C4-2B (cell line): Measurements from ENCODE around the gene DUSP6.

Source experiments
- H3K27ac ChIP-seq: fragments of 450-650 bp; 2 replicates; pipeline ENCODE4 v1.5.1; 2017
- CTCF ChIP-seq: fragments of 450-650 bp; conservative IDR thresholded peaks from 2 replicates; pipeline ENCODE4 v1.5.1; 2017; ENCODE audit warnings: mild to moderate bottlenecking
- ZFX ChIP-seq: fragments of 450-650 bp; IDR thresholded peaks from 2 replicates; pipeline ENCODE4 v1.6.1; 2017

The DUSP6 gene

GRCh38 chr12:89350260-89350629 lies 2.1 kb downstream of the DUSP6 start:
- TF ChIP-seq ZFX (no peak), CTCF (no peak)
- no peak overlapping the region for H3K27ac ChIP-seq

- no peak overlapping the region for H3K27ac ChIP-seq
Observed at GRCh38 chr12:89349814-89350213, 2.5 kb downstream of the DUSP6 start.

GRCh38 chr12:89348894-89349699 lies 3.2 kb downstream of the DUSP6 start:
- no peak for TF ChIP-seq CTCF
- no peak for TF ChIP-seq ZFX

More at GRCh38 chr12:89349814-89350213, 2.5 kb downstream of the DUSP6 start:
- TF ChIP-seq CTCF (no peak), ZFX (no peak)

GRCh38 chr12:89347325-89347829 lies 4.9 kb downstream of the DUSP6 start:
- TF ChIP-seq ZFX (no peak), CTCF (no peak)
- no peak overlapping the region for H3K27ac ChIP-seq

More at GRCh38 chr12:89348894-89349699, 3.2 kb downstream of the DUSP6 start:
- no peak overlapping the region for H3K27ac ChIP-seq

- H3K27ac ChIP-seq = no peak overlapping the region
- no peak for TF ChIP-seq ZFX
- no peak for TF ChIP-seq CTCF
Observed at GRCh38 chr12:89346741-89347324, 5.5 kb downstream of the DUSP6 start.

- H3K27ac ChIP-seq = no peak overlapping the region
- TF ChIP-seq CTCF (no peak), ZFX (no peak)
Observed at GRCh38 chr12:89345830-89346740, 6.2 kb downstream of the DUSP6 start.
